HepG2 (cell line): ENCODE data around the gene SND1.

Experiments used
- MEIS1 ChIP-seq: sonication (generic); formaldehyde crosslinking; IDR thresholded peaks from 2 replicates; pipeline ENCODE4 v1.9.0; 2021; ENCODE audit warnings: mild to moderate bottlenecking, missing genetic modification reagents, moderate library complexity, borderline replicate concordance
- NCOR1 ChIP-seq: fragments of 200-600 bp; sonication (generic); IDR thresholded peaks from 2 replicates; pipeline ENCODE4 v1.7.0; 2017; ENCODE audit warnings: antibody characterized with exemption, low read length, borderline replicate concordance
- POLR2A ChIP-seq, 2 experiments: IDR thresholded peaks; 2 replicates each; pipeline ENCODE4 v1.6.1; 2011; ENCODE audit warnings: low read depth in 2 of 2, low read length in 2 of 2, mild to moderate bottlenecking in 1 of 2, moderate library complexity in 1 of 2; ENCODE audit not compliant: insufficient read depth in 1 of 2
- RXRB ChIP-seq: IDR thresholded peaks from 2 replicates; pipeline ENCODE4 v1.6.1; 2016; ENCODE audit warnings: borderline replicate concordance, missing genetic modification reagents, missing compliant biosample characterization
- ZBTB20 ChIP-seq: sonication (generic); formaldehyde crosslinking; IDR thresholded peaks from 2 replicates; pipeline ENCODE4 v1.8.1; 2023; ENCODE audit warnings: missing genetic modification reagents, low read depth, mild to moderate bottlenecking, borderline replicate concordance

GRCh38 chr7:128000854-128001265, 348.9 kb downstream of the SND1 start:
- TF ChIP-seq RXRB (CRISPR knock-in tag) (no peak), NCOR1 (no peak), POLR2A (IDR thresholded peaks at IDR 0.05; ENCODE audit: insufficient read depth in 1 of 2, low read depth in 2 of 2, low read length in 2 of 2) (no peak), MEIS1 (CRISPR knock-in tag) (no peak), ZBTB20 (CRISPR knock-in tag) (no peak)
